Measurements from ENCODE around the gene PSMC5. TPM values are rescaled to one million over a fixed set of nuclear protein-coding genes. Genes with fewer than 3 reads are reported as not detected.
A peak's percentile ranks its signal among the peaks of the same experiment; 100 is the strongest.

PSMC5 gene
- total and polyA plus RNA-seq, 9 of the 15 experiments (the other 6 are each of a cell fraction or from before 2014, with no cell fraction given): 89.2 to 393 (median 161) TPM

DNA sequence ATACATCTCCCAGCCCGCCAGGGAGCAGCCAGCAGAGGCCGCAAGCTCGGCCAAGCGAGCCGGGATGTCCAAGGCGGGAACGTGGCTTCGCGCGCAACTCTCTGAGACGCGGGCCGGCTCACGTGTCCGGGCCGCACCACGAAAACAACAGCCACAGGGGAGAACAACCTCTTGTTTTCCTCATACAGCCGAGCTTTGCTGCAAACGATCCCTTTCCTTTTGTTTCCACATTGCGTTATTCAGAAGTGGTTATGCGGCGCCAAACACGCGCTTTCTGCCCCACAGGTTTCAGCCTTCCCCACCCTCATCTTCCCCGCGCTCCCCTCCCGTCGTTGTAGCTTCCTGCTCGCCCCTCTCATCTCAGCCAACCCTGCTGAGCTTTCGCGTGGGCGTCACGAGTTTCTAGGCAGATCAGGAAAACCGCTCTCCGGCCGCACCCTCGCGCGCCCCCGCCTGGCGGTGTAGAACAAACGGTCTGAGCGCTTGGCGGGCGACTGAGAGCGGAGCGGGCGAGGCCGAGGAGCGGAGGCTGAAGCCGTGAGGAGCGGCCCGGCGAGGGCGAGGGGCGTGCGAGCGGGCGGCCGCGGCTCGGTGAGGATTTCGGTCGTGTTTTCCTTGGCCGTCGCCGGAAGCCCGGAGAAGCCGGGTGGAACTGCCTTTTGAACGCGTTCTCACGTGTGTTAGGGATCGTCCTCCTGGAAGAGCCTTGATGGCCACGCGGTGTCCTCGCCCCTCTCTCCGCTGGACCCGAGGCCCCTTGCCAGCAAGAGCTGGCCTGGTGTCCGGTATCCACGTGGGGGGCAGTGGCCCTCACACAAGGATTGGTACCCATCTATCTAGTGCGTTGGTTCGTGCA, 21.8 kb downstream of the PSMC5 start (continued):
- TF ChIP-seq, protein P1, sequence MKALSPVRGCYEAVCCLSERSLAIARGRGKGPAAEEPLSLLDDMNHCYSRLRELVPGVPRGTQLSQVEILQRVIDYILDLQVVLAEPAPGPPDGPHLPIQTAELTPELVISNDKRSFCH (CRISPR knock-in tag; IDR thresholded peaks at IDR 0.05): no peak
- TF ChIP-seq, protein P1 (tag; IDR thresholded peaks at IDR 0.05): peak; percentile 86
- TF ChIP-seq, protein P2, sequence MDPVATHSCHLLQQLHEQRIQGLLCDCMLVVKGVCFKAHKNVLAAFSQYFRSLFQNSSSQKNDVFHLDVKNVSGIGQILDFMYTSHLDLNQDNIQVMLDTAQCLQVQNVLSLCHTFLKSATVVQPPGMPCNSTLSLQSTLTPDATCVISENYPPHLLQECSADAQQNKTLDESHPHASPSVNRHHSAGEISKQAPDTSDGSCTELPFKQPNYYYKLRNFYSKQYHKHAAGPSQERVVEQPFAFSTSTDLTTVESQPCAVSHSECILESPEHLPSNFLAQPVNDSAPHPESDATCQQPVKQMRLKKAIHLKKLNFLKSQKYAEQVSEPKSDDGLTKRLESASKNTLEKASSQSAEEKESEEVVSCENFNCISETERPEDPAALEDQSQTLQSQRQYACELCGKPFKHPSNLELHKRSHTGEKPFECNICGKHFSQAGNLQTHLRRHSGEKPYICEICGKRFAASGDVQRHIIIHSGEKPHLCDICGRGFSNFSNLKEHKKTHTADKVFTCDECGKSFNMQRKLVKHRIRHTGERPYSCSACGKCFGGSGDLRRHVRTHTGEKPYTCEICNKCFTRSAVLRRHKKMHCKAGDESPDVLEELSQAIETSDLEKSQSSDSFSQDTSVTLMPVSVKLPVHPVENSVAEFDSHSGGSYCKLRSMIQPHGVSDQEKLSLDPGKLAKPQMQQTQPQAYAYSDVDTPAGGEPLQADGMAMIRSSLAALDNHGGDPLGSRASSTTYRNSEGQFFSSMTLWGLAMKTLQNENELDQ (CRISPR knock-in tag; IDR thresholded peaks at IDR 0.05; ENCODE audit: borderline replicate concordance): peak; percentile 95
- peak; percentile 100 for TF ChIP-seq ATF7 (IDR thresholded peaks at IDR 0.05)
- TF ChIP-seq NFRKB (IDR thresholded peaks at IDR 0.05; ENCODE audit: low read depth): peak; percentile 75
- no peak for TF ChIP-seq CBFA2T3 (IDR thresholded peaks at IDR 0.05)
- TF ChIP-seq PRMT5 (CRISPR knock-in tag; IDR thresholded peaks at IDR 0.05): no peak
- TF ChIP-seq, protein P3, sequence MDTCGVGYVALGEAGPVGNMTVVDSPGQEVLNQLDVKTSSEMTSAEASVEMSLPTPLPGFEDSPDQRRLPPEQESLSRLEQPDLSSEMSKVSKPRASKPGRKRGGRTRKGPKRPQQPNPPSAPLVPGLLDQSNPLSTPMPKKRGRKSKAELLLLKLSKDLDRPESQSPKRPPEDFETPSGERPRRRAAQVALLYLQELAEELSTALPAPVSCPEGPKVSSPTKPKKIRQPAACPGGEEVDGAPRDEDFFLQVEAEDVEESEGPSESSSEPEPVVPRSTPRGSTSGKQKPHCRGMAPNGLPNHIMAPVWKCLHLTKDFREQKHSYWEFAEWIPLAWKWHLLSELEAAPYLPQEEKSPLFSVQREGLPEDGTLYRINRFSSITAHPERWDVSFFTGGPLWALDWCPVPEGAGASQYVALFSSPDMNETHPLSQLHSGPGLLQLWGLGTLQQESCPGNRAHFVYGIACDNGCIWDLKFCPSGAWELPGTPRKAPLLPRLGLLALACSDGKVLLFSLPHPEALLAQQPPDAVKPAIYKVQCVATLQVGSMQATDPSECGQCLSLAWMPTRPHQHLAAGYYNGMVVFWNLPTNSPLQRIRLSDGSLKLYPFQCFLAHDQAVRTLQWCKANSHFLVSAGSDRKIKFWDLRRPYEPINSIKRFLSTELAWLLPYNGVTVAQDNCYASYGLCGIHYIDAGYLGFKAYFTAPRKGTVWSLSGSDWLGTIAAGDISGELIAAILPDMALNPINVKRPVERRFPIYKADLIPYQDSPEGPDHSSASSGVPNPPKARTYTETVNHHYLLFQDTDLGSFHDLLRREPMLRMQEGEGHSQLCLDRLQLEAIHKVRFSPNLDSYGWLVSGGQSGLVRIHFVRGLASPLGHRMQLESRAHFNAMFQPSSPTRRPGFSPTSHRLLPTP (IDR thresholded peaks at IDR 0.05; ENCODE audit: borderline replicate concordance, extremely low read depth, insufficient read length): no peak
- TF ChIP-seq NFATC3 (IDR thresholded peaks at IDR 0.05): no peak
- TF ChIP-seq, protein P4, sequence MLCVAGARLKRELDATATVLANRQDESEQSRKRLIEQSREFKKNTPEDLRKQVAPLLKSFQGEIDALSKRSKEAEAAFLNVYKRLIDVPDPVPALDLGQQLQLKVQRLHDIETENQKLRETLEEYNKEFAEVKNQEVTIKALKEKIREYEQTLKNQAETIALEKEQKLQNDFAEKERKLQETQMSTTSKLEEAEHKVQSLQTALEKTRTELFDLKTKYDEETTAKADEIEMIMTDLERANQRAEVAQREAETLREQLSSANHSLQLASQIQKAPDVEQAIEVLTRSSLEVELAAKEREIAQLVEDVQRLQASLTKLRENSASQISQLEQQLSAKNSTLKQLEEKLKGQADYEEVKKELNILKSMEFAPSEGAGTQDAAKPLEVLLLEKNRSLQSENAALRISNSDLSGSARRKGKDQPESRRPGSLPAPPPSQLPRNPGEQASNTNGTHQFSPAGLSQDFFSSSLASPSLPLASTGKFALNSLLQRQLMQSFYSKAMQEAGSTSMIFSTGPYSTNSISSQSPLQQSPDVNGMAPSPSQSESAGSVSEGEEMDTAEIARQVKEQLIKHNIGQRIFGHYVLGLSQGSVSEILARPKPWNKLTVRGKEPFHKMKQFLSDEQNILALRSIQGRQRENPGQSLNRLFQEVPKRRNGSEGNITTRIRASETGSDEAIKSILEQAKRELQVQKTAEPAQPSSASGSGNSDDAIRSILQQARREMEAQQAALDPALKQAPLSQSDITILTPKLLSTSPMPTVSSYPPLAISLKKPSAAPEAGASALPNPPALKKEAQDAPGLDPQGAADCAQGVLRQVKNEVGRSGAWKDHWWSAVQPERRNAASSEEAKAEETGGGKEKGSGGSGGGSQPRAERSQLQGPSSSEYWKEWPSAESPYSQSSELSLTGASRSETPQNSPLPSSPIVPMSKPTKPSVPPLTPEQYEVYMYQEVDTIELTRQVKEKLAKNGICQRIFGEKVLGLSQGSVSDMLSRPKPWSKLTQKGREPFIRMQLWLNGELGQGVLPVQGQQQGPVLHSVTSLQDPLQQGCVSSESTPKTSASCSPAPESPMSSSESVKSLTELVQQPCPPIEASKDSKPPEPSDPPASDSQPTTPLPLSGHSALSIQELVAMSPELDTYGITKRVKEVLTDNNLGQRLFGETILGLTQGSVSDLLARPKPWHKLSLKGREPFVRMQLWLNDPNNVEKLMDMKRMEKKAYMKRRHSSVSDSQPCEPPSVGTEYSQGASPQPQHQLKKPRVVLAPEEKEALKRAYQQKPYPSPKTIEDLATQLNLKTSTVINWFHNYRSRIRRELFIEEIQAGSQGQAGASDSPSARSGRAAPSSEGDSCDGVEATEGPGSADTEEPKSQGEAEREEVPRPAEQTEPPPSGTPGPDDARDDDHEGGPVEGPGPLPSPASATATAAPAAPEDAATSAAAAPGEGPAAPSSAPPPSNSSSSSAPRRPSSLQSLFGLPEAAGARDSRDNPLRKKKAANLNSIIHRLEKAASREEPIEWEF (CRISPR knock-in tag; IDR thresholded peaks at IDR 0.05): no peak
- peak; percentile 66; the same call in 1 of the 2 replicates for TF ChIP-seq HSF4 (CRISPR knock-in tag; IDR thresholded peaks at IDR 0.05; ENCODE audit: borderline replicate concordance)
- TF ChIP-seq RB1 (IDR thresholded peaks at IDR 0.05; ENCODE audit: low read depth): peak; percentile 95
- no peak for TF ChIP-seq CHCHD3 (CRISPR knock-in tag; IDR thresholded peaks at IDR 0.05)
- 0 out of 2 replicates have a peak, but pooled peaks have one; percentile 58 for TF ChIP-seq ZNF707 (CRISPR knock-in tag; conservative IDR thresholded peaks at IDR 0.05)
- TF ChIP-seq ARHGAP35 (IDR thresholded peaks at IDR 0.05; ENCODE audit: partially characterized antibody): no peak
- peak in 1 of 2 experiments; percentile 35; a peak in 1 of 4 replicates for TF ChIP-seq CSDE1 (IDR thresholded peaks at IDR 0.05)
- TF ChIP-seq ZFP36 (IDR thresholded peaks at IDR 0.05; ENCODE audit: low read depth, low read length, partially characterized antibody): no peak

Data from K562 (cell line).